Coronary artery (tissue), 2 donors: ENCODE results near the gene CCDC93.

ENCODE experiments used
- DNase-seq: peaks from one replicate; pipeline ENCODE4 v3.0.0-alpha.2; 2017; ENCODE audit warnings: low spot score
- H3K27ac ChIP-seq, 2 donors: fragments of 200-600 bp; sonication (generic); one replicate each; pipeline ENCODE4 v1.5.1; 2016 to 2019
- H3K4me3 ChIP-seq: fragments of 200-600 bp; sonication (generic); 2 replicates; pipeline ENCODE4 v1.5.1; 2016; ENCODE audit warnings: mild to moderate bottlenecking, moderate library complexity
- TF ChIP-seq, protein P1 (sequence below): fragments of 200-600 bp; sonication (generic); IDR thresholded peaks from one replicate; pipeline ENCODE4 v1.5.1; 2019; ENCODE audit warnings: antibody characterized with exemption

CCDC93 gene

DNA sequence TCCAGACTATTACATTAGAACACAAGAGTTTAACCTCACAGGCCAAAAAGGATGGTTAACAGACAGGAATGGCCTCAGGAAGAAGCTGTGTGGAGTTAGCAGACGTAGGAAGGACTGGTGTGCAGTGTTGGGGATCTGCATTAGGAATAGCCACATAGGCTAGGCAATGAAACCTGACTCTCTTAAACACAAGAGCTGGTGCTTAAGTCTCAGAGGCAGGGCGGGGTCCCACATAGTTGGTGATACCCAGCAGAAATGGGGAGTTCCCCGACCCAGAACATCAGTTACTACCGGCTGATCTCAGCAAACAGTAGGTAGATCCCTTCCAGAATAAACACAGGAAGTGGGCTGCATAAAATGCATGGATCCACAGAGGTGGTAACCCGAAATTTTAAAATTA is 64.1 kb downstream of the CCDC93 start:
- no peak overlapping the region for H3K27ac ChIP-seq
- DNase-seq: no peak
- H3K4me3 ChIP-seq: no peak overlapping the region
- TF ChIP-seq, protein P1, sequence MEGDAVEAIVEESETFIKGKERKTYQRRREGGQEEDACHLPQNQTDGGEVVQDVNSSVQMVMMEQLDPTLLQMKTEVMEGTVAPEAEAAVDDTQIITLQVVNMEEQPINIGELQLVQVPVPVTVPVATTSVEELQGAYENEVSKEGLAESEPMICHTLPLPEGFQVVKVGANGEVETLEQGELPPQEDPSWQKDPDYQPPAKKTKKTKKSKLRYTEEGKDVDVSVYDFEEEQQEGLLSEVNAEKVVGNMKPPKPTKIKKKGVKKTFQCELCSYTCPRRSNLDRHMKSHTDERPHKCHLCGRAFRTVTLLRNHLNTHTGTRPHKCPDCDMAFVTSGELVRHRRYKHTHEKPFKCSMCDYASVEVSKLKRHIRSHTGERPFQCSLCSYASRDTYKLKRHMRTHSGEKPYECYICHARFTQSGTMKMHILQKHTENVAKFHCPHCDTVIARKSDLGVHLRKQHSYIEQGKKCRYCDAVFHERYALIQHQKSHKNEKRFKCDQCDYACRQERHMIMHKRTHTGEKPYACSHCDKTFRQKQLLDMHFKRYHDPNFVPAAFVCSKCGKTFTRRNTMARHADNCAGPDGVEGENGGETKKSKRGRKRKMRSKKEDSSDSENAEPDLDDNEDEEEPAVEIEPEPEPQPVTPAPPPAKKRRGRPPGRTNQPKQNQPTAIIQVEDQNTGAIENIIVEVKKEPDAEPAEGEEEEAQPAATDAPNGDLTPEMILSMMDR: no peak

DNA sequence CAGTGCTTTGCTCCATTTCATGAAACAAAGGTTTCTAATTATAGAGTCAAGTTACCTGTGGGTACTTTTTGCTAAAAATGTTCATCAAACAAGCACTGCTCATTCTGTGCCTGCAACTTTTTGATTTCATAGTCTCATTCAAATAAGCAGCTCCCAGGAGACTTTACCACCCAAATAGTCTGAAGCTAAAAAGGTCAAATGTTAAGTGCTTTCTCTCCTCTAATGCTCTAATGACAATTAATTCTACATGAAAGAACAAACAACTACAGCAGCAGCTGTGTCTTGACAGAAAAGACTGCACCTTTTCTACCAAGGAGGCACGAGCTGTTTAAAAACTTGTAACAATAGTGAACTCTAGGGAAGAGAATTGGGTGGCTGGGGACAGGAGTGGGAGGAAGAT is 65.3 kb downstream of the CCDC93 start:
- Histone ChIP-seq H3K27ac (no peak overlapping the region), H3K4me3 (no peak overlapping the region)
- TF ChIP-seq, protein P1: no peak
- no peak for DNase-seq

DNA sequence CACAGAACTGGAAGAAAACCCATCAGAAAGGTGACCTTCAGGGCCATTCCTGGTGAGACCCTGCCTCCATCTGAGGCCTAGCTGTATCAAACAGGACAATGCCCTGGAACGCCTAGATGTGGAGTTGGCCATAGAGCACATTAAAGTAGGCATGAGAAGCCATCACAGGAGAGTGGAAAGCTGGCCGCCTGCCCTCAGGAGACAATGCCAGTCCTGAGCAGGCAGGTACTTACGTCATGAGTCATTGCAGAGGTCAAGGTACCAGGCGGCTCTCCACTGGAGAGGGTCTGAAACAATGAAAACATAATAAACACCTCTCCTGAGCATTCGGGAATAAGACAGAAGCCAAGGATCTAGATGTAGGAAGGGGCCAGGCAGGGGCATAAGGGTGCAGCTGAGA is 68.6 kb downstream of the CCDC93 start:
- TF ChIP-seq, protein P1: no peak
- Histone ChIP-seq H3K27ac (no peak overlapping the region), H3K4me3 (no peak overlapping the region)
- no peak for DNase-seq

DNA sequence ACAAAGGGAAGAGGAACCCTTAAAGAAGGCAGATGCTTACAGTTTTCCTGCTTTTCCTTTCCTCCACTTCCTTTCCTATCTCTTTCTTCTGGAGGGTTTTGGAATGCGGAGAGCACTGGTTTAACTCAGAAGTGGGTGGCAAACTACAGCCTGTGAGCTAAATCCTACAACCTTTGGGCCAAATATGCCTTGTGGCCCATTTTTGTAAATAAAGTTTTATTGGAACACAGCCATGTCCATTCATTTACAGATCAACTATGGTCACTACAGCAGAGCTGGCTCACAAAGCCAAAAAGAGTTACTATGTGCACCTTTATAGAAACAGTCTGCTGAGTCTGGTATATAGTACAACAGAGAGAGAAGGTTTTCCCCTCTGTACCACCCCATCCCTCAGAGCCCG is 69.1 kb downstream of the CCDC93 start:
- Histone ChIP-seq H3K4me3 (no peak overlapping the region), H3K27ac (no peak overlapping the region)
- TF ChIP-seq, protein P1: no peak
- no peak for DNase-seq

DNA sequence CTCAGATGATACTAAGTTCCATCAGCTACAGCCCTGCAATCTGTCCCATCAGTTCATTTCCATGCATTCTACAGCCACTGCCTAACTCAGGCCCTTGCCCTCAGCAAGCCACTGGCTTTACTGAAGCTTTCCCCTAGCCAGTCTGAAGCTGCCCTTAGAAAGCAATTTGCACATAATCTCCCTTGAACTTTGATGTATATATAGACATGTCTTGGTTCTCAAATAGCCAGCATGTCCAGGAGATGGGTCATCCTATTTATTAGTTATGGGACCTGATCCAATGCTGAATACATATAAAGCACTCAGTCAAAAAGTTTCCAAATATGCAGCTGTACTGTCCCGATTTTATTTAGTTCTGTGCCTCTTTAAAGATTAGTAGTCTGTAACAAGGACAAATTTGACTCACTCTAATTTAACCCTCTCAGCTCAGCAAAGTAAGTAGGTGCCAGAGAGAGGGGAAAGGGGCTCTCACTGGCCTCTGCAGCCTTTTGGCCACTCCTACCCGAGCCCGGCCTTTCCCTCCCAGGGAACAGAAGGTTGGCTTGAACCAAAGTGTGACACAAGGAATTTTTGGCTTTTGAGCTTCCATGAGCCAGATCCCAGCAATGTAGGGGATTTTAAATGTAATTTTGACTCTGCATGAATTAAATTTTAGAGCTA is 70.7 kb downstream of the CCDC93 start:
- Histone ChIP-seq H3K4me3 (no peak overlapping the region), H3K27ac (no peak overlapping the region)
- DNase-seq: no peak
- TF ChIP-seq, protein P1: no peak

DNA sequence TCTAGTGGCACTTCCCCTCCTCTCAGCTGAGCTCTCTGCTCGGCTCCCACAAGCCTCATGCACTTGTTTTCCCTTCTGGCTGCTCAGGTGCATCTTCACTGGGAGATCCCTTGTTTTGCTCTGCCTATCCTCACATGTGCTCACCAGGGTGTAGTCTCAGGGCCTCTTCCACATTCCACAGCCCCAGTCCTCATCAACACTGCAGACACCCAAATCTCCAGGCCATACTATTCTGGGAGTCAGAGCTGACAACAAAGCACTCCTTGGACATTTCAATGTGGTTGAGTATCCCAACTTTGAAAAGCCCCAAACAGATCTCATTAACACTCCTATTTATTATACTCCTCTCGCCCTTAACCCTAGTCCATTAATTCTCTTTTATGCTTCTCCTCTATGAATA is 71.3 kb downstream of the CCDC93 start:
- TF ChIP-seq, protein P1: no peak
- no peak overlapping the region for H3K27ac ChIP-seq

DNA sequence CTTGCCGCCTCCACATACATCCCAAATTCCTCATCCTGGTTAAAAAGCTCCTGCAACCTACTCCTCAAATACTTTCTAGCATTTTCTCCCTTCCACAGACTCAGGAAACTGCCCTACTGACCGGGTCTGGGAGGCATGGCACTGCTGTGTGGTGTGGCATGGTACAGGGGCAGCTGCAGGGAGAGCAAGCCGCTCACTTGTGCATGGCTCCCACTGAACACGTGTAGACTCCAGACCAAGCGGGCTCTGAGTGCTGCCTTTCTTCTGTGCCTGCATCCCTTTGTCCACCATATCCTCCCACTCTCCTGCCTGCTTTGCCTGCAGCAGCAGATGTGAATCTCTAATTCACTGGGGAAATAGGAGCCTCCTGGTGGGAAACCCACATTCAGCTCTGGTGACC is 72.2 kb downstream of the CCDC93 start:
- TF ChIP-seq, protein P1: no peak
- no peak overlapping the region for H3K27ac ChIP-seq
- no peak for DNase-seq
- no peak overlapping the region for H3K4me3 ChIP-seq

More for the DNA sequence above, 71.3 kb downstream of the CCDC93 start:
- H3K4me3 ChIP-seq: no peak overlapping the region
- no peak for DNase-seq
